Measurements from ENCODE around the gene PUDP. TPM values are rescaled to one million over a fixed set of nuclear protein-coding genes. Genes with fewer than 3 reads are reported as not detected.

The PUDP gene
- 22.8 to 30.5 TPM (median 23.7 TPM) in 5 replicates for total RNA-seq (2022; extraction: Qiagen RNA extraction)

DNA sequence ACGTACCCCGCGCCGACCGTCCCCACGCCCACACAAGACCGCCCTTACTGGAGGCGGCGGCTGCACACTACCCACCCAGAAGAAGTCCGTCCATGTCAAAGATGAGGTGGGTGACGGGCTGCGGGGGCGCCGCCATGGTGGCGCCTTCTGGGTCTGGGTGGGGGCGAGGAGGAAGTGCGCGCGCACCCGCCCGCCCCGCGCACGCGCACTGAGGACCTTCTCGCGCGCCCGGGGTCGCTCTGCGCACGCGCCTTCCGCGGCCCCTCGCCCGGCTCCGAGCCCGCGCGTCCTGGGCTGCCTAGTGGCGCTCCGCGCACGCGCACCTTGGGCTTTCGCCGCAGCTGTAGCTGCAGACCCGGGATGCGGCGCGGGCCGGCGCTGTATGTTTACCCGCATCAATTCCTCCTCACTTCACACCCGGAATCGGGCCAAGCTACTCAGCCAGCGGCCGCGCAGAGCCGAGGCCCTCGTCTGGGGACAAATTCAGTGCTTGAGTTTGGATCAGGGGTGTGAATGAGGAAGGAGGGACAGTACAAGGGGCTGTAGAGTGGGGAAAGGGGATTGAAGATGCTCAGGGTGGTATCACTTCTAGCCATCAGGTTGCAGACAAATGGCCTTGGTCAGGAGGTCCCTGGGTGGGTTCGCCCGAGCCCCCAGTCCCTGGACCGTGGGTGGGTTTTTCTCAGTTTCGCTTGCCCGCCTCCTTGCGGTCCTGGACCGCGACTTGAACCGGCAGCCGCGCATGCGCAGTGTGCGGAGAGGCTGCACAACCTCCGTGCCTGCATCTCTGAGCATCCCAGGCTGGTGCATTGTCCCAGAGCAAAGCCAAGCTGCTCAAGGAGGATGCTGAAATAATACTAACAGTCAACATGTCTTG, at the start of gene PUDP:
TSS of gene PUDP (minus strand) at position 176 of the 877 bp plus-strand sequence. CDS start at position 136, 40 bp downstream.

DNA sequence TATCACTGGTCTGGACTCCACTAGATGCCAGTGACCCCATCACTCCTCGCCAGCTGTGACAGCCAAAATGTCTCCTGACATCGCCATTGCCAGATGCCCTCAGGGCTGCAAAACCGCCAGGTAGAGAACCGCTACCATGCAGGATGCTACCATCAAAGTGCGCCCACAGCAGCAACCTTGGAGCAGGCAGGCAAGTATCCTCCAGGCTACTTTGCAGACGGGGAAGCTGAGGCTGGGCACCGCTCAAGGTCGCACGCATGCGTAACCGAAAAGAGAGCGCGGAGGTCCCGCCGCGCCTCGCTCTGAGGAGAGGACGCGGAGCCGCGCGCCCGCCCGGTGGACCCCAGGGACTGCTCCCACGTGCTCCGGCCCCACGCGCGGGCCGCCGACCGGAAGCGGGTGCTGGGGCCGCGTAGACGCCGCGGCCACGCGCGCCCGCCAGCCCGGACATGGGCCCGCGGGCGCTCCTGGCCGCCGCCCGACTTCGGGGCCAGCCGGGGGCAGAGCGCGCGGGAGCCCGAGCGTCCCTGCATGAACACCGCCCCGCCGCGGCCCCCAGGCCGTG, 458 bp downstream of the PUDP start, which contains the start of gene STS:
TSS of gene STS (plus strand) at position 300 of the 565 bp plus-strand sequence. CDS start 105,488 bp downstream, outside the sequence.

Other genes starting within 250 kb of the PUDP start
- gene STS, start 441 bp downstream of the PUDP start, total RNA-seq (2022; extraction: Qiagen RNA extraction) = 1.7 to 2.4 TPM (median 1.8 TPM) in 5 replicates

All from A549 treated with AZD2906 at 1 μM for 4 hours (cell line).